GM18519 (cell line): ENCODE results near the gene MAP3K15.

Source experiments
- ATAC-seq: cut with Tn5 transposase; IDR thresholded peaks from one replicate; pipeline ENCODE4 v1.9.1; 2021; ENCODE audit warnings: mild to moderate bottlenecking, moderate library complexity; ENCODE audit not compliant: unreplicated experiment, low FRiP score

The MAP3K15 gene, protein sequence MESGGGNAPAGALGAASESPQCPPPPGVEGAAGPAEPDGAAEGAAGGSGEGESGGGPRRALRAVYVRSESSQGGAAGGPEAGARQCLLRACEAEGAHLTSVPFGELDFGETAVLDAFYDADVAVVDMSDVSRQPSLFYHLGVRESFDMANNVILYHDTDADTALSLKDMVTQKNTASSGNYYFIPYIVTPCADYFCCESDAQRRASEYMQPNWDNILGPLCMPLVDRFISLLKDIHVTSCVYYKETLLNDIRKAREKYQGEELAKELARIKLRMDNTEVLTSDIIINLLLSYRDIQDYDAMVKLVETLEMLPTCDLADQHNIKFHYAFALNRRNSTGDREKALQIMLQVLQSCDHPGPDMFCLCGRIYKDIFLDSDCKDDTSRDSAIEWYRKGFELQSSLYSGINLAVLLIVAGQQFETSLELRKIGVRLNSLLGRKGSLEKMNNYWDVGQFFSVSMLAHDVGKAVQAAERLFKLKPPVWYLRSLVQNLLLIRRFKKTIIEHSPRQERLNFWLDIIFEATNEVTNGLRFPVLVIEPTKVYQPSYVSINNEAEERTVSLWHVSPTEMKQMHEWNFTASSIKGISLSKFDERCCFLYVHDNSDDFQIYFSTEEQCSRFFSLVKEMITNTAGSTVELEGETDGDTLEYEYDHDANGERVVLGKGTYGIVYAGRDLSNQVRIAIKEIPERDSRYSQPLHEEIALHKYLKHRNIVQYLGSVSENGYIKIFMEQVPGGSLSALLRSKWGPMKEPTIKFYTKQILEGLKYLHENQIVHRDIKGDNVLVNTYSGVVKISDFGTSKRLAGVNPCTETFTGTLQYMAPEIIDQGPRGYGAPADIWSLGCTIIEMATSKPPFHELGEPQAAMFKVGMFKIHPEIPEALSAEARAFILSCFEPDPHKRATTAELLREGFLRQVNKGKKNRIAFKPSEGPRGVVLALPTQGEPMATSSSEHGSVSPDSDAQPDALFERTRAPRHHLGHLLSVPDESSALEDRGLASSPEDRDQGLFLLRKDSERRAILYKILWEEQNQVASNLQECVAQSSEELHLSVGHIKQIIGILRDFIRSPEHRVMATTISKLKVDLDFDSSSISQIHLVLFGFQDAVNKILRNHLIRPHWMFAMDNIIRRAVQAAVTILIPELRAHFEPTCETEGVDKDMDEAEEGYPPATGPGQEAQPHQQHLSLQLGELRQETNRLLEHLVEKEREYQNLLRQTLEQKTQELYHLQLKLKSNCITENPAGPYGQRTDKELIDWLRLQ (N-terminal part only)

DNA sequence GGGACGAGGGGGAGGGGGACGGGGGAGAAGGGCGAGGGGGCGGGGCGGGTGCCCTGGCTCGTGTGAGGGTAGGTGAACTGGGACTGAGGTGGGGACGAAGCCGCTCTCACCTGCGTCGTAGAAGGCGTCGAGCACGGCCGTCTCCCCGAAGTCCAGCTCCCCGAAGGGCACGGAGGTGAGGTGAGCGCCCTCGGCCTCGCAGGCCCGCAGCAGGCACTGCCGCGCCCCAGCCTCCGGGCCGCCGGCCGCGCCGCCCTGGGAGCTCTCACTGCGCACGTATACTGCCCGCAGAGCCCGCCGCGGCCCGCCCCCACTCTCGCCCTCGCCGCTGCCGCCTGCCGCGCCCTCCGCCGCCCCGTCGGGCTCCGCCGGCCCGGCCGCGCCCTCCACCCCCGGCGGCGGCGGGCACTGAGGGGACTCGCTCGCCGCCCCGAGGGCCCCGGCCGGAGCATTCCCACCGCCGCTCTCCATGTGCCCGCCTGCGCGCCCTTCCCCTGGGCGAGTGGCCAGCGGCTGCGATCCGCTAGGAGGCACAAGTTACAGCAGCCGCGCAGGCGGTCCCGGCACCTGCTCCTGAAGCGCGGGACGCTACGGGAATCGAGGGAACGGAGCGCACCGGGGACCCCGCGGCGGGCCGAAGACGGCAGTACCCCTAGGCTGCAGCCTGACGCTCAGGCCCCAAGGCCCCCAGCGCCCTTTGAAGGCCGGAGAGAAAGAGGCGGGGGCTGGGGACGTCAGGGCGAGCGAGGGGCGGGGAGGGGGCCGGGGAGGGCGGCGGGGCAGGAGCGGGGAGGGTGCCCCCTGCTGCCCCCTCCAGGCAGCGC is at the start of gene MAP3K15:
Gene MAP3K15, minus strand, starts transcription at position 718 of the 824 bp plus-strand sequence. Its CDS starts 247 bp downstream, at position 471.
- ATAC-seq: no peak

DNA sequence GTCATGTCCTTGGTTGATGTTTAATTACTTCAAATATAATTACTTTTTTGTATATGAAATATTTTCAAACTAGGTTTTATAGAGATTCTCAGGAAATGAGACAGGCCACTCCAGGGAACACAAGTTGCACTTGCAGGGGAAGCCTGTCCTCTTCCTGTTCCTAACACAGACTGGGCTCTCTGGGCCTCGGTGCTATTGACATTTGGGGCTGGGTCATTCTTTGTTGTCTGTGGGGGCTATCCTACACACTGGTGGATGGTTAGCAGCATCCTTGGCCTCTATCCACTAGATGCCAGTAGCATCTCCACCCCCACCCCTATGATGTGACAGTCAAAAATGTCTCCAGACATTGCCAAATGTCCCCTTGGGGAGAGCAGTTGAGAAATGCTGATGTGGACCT is 49.3 kb upstream of the MAP3K15 start:
- ATAC-seq: no peak

DNA sequence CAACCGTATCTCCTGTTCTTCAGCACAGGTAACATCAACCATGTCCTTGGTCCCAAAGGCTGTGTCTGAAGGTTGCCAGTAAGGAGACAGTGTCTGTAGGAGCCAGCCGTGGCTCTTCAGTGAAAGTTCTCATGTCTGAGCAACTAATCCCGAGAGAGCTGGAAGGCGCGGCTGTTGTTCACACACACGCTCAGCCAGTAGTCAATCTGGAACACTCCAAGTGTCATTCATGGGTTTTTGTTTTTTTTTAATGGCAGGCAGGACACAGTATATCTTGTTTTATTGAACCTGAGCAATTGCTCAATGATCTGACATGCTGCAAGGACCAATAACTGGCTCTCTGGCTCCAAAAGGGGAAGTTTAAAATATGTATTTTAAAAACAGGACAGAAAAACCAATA is 48.4 kb upstream of the MAP3K15 start:
- ATAC-seq: peak; percentile 38

DNA sequence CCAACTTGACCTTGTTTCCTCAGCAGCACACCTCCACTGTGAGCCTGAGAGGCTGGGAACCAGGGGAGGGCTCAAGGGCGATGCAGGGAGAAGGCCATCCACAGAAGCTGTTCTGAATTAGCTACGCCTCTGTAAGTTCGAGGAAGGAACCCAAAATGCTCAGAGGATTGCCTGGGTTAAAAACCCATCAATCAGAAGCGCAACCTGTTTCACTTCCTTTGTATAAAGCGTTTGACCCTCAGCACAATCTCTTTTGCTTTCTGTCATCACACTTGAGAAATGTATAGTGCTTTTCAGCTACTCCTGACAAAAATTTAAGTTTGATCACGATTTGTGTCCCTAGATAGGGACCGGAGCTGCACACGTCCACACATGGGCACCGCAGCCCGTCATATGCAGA is 48.0 kb upstream of the MAP3K15 start:
- peak; percentile 71 for ATAC-seq

DNA sequence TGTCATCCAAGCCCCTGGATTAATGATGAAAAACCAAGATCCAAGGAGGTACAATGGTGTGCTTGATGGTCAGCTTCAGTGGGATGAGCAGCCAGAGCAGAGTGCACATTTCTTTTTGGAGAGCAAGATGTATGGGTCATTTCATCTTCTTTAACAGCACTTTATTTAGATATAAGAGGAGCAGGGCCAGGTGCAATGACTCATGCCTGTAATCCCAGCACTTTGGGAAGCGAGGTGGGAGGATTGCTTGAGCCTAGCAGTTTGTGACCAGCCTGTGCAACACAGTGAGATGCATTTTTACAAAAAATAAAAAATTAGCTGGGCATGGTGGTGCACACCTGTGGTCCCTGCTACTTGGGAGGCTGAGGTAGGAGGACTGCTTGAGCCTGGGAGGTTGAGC is 45.3 kb upstream of the MAP3K15 start:
- ATAC-seq: no peak

DNA sequence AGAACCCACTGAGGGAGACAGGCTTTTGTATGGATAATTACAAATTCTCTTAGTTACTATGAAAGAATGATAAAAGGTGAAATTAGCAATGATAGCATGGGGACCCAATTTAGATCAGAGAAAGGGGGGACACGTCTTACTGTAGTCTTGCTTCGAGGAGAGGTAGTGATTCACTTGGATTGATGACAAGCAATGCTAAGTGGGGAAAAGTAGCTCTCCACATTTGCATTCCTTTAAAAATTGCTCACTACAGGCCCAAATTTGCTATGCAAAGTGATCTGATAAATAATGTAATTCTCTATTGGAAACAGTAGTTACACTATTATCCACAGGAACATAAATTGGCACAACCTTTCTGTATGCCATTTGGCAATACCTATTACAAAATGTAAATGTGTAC is 42.5 kb upstream of the MAP3K15 start:
- ATAC-seq: no peak

DNA sequence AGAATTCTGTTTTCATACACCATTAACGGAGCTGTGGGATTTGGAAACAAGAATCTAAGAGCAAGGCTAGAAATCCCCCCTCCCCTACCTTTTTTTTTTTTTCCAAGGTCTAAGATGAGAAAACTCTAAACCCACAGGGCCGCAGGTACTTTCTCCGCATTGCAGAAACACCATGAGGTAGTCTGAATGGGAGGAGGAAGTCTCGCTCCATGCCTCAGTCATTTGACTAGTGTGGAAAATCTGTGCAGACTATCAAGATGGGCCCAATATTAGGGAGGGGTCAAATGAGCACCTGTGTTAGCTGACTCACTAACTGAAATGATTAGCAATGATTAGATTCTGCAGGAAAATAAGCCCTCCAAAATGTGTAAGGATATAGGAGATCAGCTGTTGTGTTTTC is 40.9 kb upstream of the MAP3K15 start:
- no peak for ATAC-seq

DNA sequence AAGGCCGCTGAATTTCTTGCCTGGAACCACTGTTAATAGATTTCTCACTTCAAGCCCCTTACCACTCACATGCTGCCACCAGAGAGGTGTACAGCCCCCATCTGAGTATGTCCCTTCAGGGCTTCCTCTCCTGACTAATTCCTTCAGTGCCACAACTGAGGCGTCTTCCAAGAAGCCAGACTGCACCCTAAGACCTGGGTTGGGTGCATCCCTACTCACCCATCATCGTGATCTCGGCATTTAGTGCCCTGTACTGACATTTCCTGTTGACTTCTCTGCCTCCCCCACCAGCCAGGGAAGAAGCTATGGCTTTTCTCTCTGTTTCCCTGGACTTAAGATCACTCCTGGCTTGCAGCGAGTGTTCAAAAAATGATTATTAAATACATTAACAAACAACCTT is 40.4 kb upstream of the MAP3K15 start:
- no peak for ATAC-seq

DNA sequence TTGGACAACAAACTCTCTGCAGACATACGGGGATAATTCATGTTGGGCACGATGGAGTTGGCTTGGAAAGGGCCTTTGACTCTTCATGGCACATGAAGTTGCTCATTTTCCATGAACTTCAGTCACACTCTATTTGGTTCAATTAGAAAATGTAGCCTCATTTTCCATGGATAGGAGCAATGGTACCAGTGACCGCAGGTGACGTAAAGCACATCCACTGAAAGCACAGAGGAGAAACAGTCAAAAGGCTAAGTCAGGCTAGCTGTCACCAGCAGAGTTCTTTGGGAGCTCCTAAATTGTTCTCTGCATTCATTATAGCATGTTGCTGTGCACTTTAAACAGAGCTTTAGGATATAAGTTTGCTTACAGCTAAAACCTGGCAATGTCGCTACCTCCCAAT is 39.9 kb upstream of the MAP3K15 start:
- no peak for ATAC-seq

DNA sequence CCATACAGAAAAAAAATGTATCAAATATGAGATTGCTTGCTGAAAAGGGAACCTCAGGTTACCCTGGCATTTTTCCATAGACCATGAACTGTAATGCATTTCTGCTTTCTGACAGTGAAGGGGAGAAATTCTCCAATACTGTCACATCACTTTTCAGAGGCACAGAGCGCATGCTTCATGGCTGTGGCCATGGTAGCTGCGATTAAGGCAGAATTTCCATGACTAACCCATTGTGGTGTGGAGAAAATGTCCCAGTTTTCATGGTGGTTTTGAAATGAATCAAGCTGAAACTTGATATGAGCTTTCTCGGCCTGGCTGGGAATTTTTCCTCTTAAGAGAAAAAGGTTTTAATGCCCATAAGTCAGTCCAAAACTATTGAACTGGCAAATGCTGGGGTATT is 39.5 kb upstream of the MAP3K15 start:
- ATAC-seq: no peak

DNA sequence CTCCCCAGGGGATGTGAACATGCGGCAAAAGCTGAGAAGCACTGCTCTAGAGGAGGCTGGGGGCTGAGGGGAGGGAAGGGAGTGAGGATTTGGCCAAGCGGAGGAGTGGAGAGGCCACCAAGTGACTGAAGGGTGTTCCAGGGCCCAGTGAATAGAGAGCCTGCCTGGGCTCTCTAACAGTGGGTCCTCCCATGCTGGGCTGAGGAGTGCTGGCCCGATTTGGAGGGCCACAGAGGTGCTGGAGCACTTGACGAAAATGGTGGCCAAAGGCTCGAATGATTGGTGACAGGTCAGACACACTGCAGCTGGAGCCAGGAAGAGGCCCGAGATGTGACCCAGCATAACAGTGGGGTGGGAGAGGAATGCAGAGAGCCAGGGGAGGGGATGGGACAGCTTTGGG is 37.5 kb upstream of the MAP3K15 start:
- ATAC-seq: no peak

DNA sequence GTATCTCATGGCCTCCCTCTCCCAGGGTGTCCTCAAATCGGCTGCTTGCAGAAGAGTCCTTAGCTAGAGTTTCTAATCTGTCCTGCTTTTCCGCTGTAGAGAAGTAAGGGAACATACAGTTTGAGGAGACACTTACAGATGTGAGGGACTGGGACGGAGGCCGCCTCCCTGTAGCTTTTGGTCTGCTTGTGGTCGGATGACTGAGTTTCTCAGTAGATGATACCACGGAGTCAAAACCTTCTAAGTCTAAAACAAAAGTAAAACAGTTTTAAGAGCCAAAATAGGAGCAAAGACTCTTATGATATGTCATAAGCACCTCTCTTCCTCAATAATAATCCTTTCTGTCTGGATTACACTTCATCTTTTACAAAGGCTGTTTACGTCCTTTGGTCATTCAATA is 34.5 kb upstream of the MAP3K15 start:
- no peak for ATAC-seq

DNA sequence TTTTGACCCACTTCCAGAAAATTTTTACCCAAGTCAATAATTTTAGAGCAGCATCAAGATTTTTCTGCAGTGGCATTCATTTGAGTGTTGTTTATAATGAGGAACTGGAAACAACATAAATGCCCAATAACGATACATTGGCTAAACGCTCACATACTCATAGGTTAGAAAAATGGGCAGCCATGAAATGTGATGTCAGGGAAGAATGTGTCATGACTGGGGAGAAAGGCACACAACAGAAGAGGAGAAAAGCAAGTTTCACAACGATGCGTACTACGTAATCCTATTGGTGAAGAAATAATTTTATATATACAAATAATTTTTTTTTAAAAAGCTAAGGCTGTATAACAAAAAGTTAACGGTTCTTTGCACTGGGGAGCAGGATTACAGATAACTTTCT is 33.6 kb upstream of the MAP3K15 start:
- ATAC-seq: no peak

DNA sequence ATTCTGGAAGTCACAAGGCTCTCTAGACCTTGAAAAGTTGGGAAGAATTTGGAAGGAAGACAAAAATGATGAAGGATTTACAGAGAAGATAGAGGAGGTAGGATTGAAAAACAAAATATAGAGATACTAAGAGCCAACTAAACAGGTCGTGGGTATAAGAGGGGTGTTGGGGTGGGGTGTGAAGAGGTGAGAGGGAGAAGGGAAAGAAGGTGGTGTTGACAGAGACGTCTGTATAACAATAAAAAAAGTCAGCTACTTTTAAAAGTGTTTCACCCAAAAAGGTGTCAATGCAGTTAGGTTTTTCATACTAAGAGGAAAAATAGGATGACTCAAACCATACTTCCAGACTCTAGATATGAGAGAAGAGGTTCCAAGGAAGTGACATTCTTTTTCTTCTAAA is 33.0 kb upstream of the MAP3K15 start:
- ATAC-seq: no peak

DNA sequence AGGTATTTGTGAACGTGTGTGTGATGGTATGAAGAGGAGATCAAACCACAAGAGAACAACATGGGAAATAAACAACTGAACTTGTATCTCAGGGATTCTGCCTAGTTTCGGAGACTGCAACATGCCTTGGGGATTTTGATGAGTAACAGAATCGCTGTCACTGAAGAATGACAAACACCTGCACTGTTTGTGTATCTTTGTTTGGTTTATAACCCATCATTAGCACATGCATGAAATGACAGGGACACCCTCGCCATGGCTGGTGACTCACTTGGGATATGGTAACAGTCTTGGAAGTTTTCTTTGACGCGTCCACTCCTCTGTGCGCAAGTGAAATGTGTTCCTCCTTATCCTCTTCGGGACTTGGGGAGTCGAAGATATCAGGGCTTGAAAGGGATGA is 30.3 kb upstream of the MAP3K15 start:
- no peak for ATAC-seq

DNA sequence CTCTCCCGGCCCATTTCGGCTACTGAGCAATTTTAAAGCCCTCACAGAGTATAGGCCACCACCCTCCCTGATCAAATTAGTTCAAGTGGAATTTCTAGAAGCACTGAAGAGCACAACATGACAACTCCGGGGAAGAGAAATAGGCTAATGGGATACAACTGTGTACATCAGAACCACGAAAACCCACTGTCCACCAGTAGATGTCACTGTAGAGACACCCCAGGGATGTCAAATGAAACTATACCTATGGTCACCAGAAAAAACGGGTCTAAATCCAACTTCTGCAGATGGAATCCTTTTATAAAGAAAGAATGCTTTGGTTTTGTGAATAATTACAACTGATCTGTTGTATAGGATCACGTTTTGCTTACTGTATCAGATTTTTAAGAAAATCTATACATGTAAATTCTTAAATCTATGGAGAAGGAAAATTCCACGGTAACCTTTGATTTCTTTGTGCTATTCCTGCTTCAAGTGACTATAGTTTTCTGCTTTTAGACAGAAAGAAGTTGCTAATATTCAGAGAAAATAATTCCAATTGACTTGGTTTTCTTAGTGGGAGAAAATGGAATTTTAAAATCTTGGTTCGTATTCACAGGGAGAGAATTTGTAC is 29.5 kb upstream of the MAP3K15 start:
- ATAC-seq: no peak

DNA sequence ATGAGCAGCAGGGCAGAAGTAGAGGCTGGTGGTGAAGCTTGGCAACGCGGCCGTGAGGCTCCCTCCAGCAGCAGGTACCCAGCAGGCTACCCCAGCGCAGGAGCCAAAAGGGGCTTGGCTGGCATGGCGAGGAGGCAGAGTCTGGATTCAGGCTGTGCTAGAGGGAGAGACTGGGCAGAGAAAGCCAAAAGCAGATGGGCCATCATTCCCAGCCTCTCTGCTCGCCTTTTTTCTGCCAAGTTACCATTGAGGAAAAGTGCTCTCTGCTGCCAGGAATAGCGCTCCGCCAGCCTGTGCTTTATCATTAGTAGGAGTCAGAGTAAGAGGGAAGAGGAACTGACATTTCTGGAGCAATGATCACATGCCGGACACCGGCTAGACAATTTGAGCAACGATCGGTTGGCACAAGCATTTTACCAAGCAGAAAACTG is 28.7 kb upstream of the MAP3K15 start:
- no peak for ATAC-seq

DNA sequence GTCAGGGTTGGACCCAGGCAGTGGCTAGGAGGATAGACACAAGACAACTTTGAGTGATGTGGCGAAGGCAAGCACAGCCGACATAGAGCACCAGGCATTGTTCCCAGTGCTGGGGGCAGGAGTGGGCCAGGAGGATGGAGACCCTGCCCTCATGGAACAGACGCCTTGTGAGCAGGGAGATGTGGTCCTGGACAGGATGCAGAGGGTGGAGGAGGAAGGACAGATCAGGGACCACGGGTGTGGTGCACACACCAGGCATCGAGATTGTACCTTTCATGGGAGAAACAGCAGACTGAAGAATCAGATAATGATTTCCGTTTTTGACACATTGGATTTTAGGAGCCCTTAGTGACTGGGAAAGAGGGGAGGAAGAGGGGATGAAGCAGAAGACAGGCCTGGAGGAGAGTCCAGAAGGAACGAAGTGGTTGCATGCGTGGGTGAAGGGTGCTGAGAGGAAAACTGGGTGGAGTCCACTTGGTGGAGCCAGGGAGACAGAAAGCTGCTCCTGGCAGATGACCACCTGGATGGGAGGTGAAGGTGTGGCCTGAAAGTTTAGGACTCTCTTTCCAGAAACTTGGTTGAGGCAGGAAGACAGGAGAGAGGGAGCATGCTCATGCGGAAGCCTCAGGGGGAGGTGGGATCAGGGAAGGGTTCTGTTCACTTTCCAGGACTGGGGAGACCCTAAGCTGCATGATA is 27.9 kb upstream of the MAP3K15 start:
- no peak for ATAC-seq

DNA sequence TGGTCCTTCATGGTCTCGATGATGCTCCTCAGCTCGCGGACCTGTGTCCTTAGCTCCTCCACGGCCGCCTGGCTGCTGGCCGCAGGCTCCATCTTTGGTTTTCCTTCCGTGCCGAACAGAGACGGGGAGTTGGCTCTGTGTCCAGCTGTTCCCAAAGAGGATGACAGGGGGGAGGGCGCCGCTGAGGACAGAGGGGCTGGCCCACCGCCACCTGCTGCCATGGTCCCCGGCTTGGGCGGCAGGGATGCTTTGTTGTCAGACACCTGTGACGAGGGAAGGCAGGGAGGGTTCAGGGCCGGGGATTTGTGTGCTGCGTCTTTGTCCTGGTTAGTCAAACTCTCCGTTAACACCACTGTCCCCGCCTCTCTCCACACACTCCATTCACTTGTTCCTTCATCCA is 26.6 kb upstream of the MAP3K15 start:
- no peak for ATAC-seq
